Immature natural killer cell (primary cell): ENCODE measurements around the gene PIK3C3. TPM values are rescaled to one million over a fixed set of nuclear protein-coding genes. Genes with fewer than 3 reads are reported as not detected.

Experiments
- DNase-seq, 3 donors: peaks; one replicate each; pipeline ENCODE4 v3.0.0; 2022; ENCODE audit warnings: mixed read lengths in 1 of 3
- H3K27ac Mint-ChIP-seq, 6 donors: one replicate each; pipeline ENCODE4 v1.8.0; 2020; ENCODE audit warnings: mixed read lengths in 6 of 6, mild to moderate bottlenecking in 5 of 6, inconsistent platforms in 4 of 6, moderate library complexity in 3 of 6
- H3K27me3 Mint-ChIP-seq, 3 donors: one replicate each; pipeline ENCODE4 v1.8.0; 2020 to 2021; ENCODE audit warnings: low read depth in 3 of 3, mild to moderate bottlenecking in 3 of 3, mixed read lengths in 3 of 3, moderate library complexity in 3 of 3, inconsistent platforms in 1 of 3
- H3K36me3 Mint-ChIP-seq, 3 donors: one replicate each; pipeline ENCODE4 v1.8.0; 2020; ENCODE audit warnings: mixed read lengths in 3 of 3, inconsistent platforms in 2 of 3, mild to moderate bottlenecking in 2 of 3
- H3K4me1 Mint-ChIP-seq, 2 donors: one replicate each; pipeline ENCODE4 v1.8.0; 2020; ENCODE audit warnings: inconsistent platforms in 2 of 2, mild to moderate bottlenecking in 2 of 2, mixed read lengths in 2 of 2, moderate library complexity in 1 of 2
- H3K4me3 Mint-ChIP-seq, 5 donors: one replicate each; pipeline ENCODE4 v1.8.0; 2020; ENCODE audit warnings: mild to moderate bottlenecking in 5 of 5, mixed read lengths in 5 of 5, inconsistent platforms in 3 of 5, moderate library complexity in 3 of 5
- H3K9me3 Mint-ChIP-seq, 6 donors: one replicate each; pipeline ENCODE4 v1.8.0; 2020; ENCODE audit warnings: mild to moderate bottlenecking in 6 of 6, mixed read lengths in 6 of 6, inconsistent platforms in 4 of 6, moderate library complexity in 3 of 6
- polyA plus RNA-seq, 3 donors: library from polyadenylated mRNA; unstranded; fragments of 300-500 nt; fragmentation: Illumina TruSeq; gene quantifications; one replicate each; pipeline ENCODE4 v1.2.3, GENCODE V29; 2021

Gene PIK3C3
- polyA plus RNA-seq, result 10 to 100 TPM; 23.4 to 47.0 (median 28.1) TPM

GRCh38 chr18:41954827-41955613 is at the start of gene PIK3C3:
Gene PIK3C3 (plus strand): TSS chr18:41955234. CDS start chr18:41955292, 58 bp downstream.
- DNase-seq, result peak; percentile 94 to 96 (median 95)
- H3K36me3 Mint-ChIP-seq, result peaks cover 3 to 7% (median 3%) of the 10 kb centered on the region in 3 donors
- peaks cover 4 to 7% (median 7%) of the 10 kb centered on the region in 3 donors for H3K27me3 Mint-ChIP-seq
- H3K4me1 Mint-ChIP-seq, result peaks cover 29 to 51% of the 10 kb centered on the region in 2 donors
- peak within 1 kb of the TSS; percentile 96 to 100 (median 99) for H3K27ac Mint-ChIP-seq
- H3K4me3 Mint-ChIP-seq, result peak within 1 kb of the TSS; percentile 98 to 100 (median 100)
- no peaks in the 10 kb centered on the region for H3K9me3 Mint-ChIP-seq

- H3K4me1 Mint-ChIP-seq, result peaks cover 13 to 15% of the 10 kb centered on the region in 2 donors
- DNase-seq, result peak in 1 of 3 donors; percentile 1
- H3K36me3 Mint-ChIP-seq, result no peaks in the 10 kb centered on the region
- H3K27ac Mint-ChIP-seq, result peak overlapping the region in 1 of 6 donors; percentile 28
- H3K27me3 Mint-ChIP-seq, result peaks cover 0 to 2% (median 0%) of the 10 kb centered on the region in 3 donors
- peak overlapping the region in 3 of 5 donors; percentile 55 to 66 (median 59) for H3K4me3 Mint-ChIP-seq
- no peaks in the 10 kb centered on the region for H3K9me3 Mint-ChIP-seq
Observed at GRCh38 chr18:41905786-41906527, 49.1 kb upstream of the PIK3C3 start.

- H3K4me3 Mint-ChIP-seq, result peak overlapping the region in 3 of 5 donors; percentile 55 to 66 (median 59)
- H3K9me3 Mint-ChIP-seq, result no peaks in the 10 kb centered on the region
- H3K36me3 Mint-ChIP-seq, result no peaks in the 10 kb centered on the region
- peak; percentile 45 to 69 (median 63) for DNase-seq
- H3K4me1 Mint-ChIP-seq, result peaks cover 13 to 15% of the 10 kb centered on the region in 2 donors
- peaks cover 0 to under 1% (median 0%) of the 10 kb centered on the region in 3 donors for H3K27me3 Mint-ChIP-seq
- peak overlapping the region in 1 of 6 donors; percentile 28 for H3K27ac Mint-ChIP-seq
Observed at GRCh38 chr18:41906528-41907146, 48.4 kb upstream of the PIK3C3 start.

GRCh38 chr18:41917181-41917580 is 37.9 kb upstream of the PIK3C3 start:
- Mint-ChIP-seq H3K4me3 (no peak overlapping the region), H3K27ac (no peak overlapping the region), H3K4me1 (no peaks in the 10 kb centered on the region), H3K9me3 (no peaks in the 10 kb centered on the region), H3K27me3 (peaks cover 0 to 7% (median 5%) of the 10 kb centered on the region in 3 donors), H3K36me3 (no peaks in the 10 kb centered on the region)
- no peak for DNase-seq

GRCh38 chr18:41921770-41922169 is 33.3 kb upstream of the PIK3C3 start:
- Mint-ChIP-seq H3K4me1 (no peaks in the 10 kb centered on the region), H3K9me3 (no peaks in the 10 kb centered on the region), H3K27me3 (peaks cover under 1 to 9% (median 5%) of the 10 kb centered on the region in 3 donors), H3K4me3 (no peak overlapping the region), H3K27ac (no peak overlapping the region), H3K36me3 (no peaks in the 10 kb centered on the region)
- DNase-seq, result no peak

GRCh38 chr18:41922176-41922575 is 32.9 kb upstream of the PIK3C3 start:
- no peak overlapping the region for H3K4me3 Mint-ChIP-seq
- H3K36me3 Mint-ChIP-seq, result no peaks in the 10 kb centered on the region
- H3K27ac Mint-ChIP-seq, result no peak overlapping the region
- peaks cover 2 to 9% (median 5%) of the 10 kb centered on the region in 3 donors for H3K27me3 Mint-ChIP-seq
- H3K9me3 Mint-ChIP-seq, result no peaks in the 10 kb centered on the region
- no peak for DNase-seq
- no peaks in the 10 kb centered on the region for H3K4me1 Mint-ChIP-seq

GRCh38 chr18:41922841-41923240 is 32.2 kb upstream of the PIK3C3 start:
- DNase-seq, result no peak
- peaks cover 2 to 9% (median 5%) of the 10 kb centered on the region in 3 donors for H3K27me3 Mint-ChIP-seq
- H3K4me3 Mint-ChIP-seq, result no peak overlapping the region
- H3K4me1 Mint-ChIP-seq, result no peaks in the 10 kb centered on the region
- no peak overlapping the region for H3K27ac Mint-ChIP-seq
- no peaks in the 10 kb centered on the region for H3K36me3 Mint-ChIP-seq
- no peaks in the 10 kb centered on the region for H3K9me3 Mint-ChIP-seq

GRCh38 chr18:41923446-41923845 is 31.6 kb upstream of the PIK3C3 start:
- H3K4me1 Mint-ChIP-seq, result no peaks in the 10 kb centered on the region
- no peaks in the 10 kb centered on the region for H3K9me3 Mint-ChIP-seq
- peaks cover 2 to 9% (median 5%) of the 10 kb centered on the region in 3 donors for H3K27me3 Mint-ChIP-seq
- no peak overlapping the region for H3K4me3 Mint-ChIP-seq
- H3K36me3 Mint-ChIP-seq, result no peaks in the 10 kb centered on the region
- no peak for DNase-seq
- H3K27ac Mint-ChIP-seq, result no peak overlapping the region

GRCh38 chr18:41928581-41928980 is 26.5 kb upstream of the PIK3C3 start:
- no peaks in the 10 kb centered on the region for H3K36me3 Mint-ChIP-seq
- H3K9me3 Mint-ChIP-seq, result peaks cover 0 to 9% (median 0%) of the 10 kb centered on the region in 6 donors
- H3K4me3 Mint-ChIP-seq, result no peak overlapping the region
- peaks cover 2 to 8% (median 4%) of the 10 kb centered on the region in 3 donors for H3K27me3 Mint-ChIP-seq
- H3K4me1 Mint-ChIP-seq, result no peaks in the 10 kb centered on the region
- no peak for DNase-seq
- H3K27ac Mint-ChIP-seq, result no peak overlapping the region

GRCh38 chr18:41932899-41933298 is 22.1 kb upstream of the PIK3C3 start:
- Mint-ChIP-seq H3K27ac (no peak overlapping the region), H3K4me3 (no peak overlapping the region), H3K9me3 (peaks cover 0 to 9% (median 0%) of the 10 kb centered on the region in 6 donors), H3K27me3 (peaks cover 0 to 6% (median 0%) of the 10 kb centered on the region in 3 donors), H3K36me3 (no peaks in the 10 kb centered on the region), H3K4me1 (peaks cover 11% of the 10 kb centered on the region in 2 donors)
- no peak for DNase-seq

- Mint-ChIP-seq H3K9me3 (peaks cover 0 to 9% (median 0%) of the 10 kb centered on the region in 6 donors), H3K27ac (no peak overlapping the region), H3K4me3 (no peak overlapping the region), H3K4me1 (peaks cover 11% of the 10 kb centered on the region in 2 donors), H3K36me3 (no peaks in the 10 kb centered on the region), H3K27me3 (peaks cover 0 to 6% (median 0%) of the 10 kb centered on the region in 3 donors)
- no peak for DNase-seq
Observed at GRCh38 chr18:41933778-41934177, 21.3 kb upstream of the PIK3C3 start.

GRCh38 chr18:41936471-41937134 is 18.4 kb upstream of the PIK3C3 start:
- peak overlapping the region in 1 of 5 donors; percentile 49 for H3K4me3 Mint-ChIP-seq
- H3K27me3 Mint-ChIP-seq, result peaks cover 0 to 4% (median 2%) of the 10 kb centered on the region in 3 donors
- peaks cover 11% of the 10 kb centered on the region in 2 donors for H3K4me1 Mint-ChIP-seq
- peaks cover 0 to 9% (median 0%) of the 10 kb centered on the region in 6 donors for H3K9me3 Mint-ChIP-seq
- H3K36me3 Mint-ChIP-seq, result no peaks in the 10 kb centered on the region
- no peak for DNase-seq
- H3K27ac Mint-ChIP-seq, result peak overlapping the region in 3 of 6 donors; percentile 2 to 83 (median 71)

- Mint-ChIP-seq H3K4me3 (no peak overlapping the region), H3K4me1 (peaks cover 11% of the 10 kb centered on the region in 2 donors), H3K36me3 (no peaks in the 10 kb centered on the region), H3K27ac (no peak overlapping the region), H3K27me3 (peaks cover 2 to 8% (median 3%) of the 10 kb centered on the region in 3 donors), H3K9me3 (peaks cover 0 to under 1% (median 0%) of the 10 kb centered on the region in 6 donors)
- DNase-seq, result no peak
Observed at GRCh38 chr18:41938445-41938844, 16.6 kb upstream of the PIK3C3 start.
